Measurements from ENCODE around the gene TSC22D2. TPM values are rescaled to one million over a fixed set of nuclear protein-coding genes. Genes with fewer than 3 reads are reported as not detected.

The TSC22D2 gene
- total and polyA plus RNA-seq, 11 donors = 11.5 to 55.8 (median 22.6) TPM

DNA sequence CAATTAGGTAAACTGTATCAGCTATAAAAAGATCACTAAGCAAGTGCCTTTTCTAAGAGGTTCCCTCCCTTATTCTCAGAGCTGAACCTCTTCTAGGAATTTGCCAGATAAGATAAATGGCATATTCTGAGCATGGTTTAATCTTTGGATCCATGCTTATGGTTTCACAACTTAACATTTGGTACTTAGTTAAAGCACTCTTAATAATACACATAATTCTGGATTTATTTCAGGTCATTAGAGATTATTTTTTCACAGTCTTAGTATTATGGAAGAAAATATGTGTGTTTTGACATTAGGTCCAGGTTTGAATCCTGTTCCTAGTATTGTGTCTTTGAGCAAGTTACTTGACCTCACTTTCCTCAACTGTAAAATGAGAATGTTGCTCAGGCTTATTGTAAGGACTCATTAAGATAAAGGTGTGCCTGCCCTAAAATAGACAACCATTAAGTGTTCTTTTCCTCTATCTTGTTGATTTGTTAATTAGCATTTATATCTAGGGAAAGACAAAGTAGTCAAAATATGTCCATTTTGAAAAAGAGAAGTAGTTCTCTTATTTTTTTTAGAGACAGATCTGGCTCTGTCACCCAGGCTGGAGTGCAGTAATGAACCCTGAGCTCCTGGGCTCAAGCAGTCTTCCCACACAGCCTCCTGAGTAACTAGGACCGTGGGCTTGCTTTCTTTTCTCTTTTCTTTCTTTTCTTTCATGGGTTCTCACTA is 43.4 kb downstream of the TSC22D2 start:
- H3K27ac ChIP-seq = peak overlapping the region in 3 of 12 donors; percentile 4 to 28 (median 16)
- ATAC-seq = peak in 1 of 4 donors; percentile 41
- WGBS, 4 donors = 68 to 82% (median 75%) methylated on average over 1 of the region's 1 CpG

DNA sequence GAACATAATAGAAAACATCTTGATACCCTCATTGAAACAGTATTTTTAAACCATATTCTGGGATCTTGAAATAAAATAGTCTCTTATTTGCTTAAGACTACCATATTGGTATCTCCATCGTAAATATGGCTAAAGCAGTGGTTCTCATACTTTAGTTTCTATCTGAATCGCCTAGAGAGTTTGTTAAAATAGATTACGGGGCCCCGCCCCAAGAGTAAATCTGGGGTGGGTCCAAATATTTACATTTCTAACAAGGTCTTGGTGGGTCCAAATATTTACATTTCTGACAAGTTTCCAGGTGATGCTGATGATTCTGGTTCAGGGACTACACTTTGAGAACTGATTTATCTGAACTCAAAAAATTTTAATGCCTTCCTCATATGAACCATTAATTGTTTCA is 45.3 kb downstream of the TSC22D2 start:
- H3K36me3 ChIP-seq = peaks cover 0 to 15% (median 7%) of the 10 kb centered on the region in 9 donors
- H3K27me3 ChIP-seq = no peaks in the 10 kb centered on the region
- peaks cover 0 to 56% (median 33%) of the 10 kb centered on the region in 12 donors for H3K4me1 ChIP-seq
- no peak overlapping the region for H3K4me3 ChIP-seq
- TF ChIP-seq, protein P1, sequence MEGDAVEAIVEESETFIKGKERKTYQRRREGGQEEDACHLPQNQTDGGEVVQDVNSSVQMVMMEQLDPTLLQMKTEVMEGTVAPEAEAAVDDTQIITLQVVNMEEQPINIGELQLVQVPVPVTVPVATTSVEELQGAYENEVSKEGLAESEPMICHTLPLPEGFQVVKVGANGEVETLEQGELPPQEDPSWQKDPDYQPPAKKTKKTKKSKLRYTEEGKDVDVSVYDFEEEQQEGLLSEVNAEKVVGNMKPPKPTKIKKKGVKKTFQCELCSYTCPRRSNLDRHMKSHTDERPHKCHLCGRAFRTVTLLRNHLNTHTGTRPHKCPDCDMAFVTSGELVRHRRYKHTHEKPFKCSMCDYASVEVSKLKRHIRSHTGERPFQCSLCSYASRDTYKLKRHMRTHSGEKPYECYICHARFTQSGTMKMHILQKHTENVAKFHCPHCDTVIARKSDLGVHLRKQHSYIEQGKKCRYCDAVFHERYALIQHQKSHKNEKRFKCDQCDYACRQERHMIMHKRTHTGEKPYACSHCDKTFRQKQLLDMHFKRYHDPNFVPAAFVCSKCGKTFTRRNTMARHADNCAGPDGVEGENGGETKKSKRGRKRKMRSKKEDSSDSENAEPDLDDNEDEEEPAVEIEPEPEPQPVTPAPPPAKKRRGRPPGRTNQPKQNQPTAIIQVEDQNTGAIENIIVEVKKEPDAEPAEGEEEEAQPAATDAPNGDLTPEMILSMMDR (IDR thresholded peaks at IDR 0.05) = no peak
- no peak for TF ChIP-seq POLR2A (IDR thresholded peaks at IDR 0.05)
- 94 to 98% (median 96%) methylated on average over 4 of the region's 4 CpGs for WGBS, 4 donors
- intact Hi-C loops (cut with DNase I) = loop anchor here in 4 of 10 donors (5.0 kb wide), 2 partner anchors 36 to 41 kb away; no protein-coding TSS in a partner anchor
- DNase-seq (no peak), ATAC-seq (no peak)
- no peaks in the 10 kb centered on the region for H3K9me3 ChIP-seq
- H3K27ac ChIP-seq = no peak overlapping the region

More for the DNA sequence above, 43.4 kb downstream of the TSC22D2 start:
- H3K9me3 ChIP-seq = no peaks in the 10 kb centered on the region
- peaks cover 7 to 73% (median 40%) of the 10 kb centered on the region in 12 donors for H3K4me1 ChIP-seq
- no peak for DNase-seq
- intact Hi-C loops (cut with DNase I) = loop anchor here in 4 of 10 donors (5.0 kb wide), 2 partner anchors 34 to 39 kb away; no protein-coding TSS in a partner anchor
- no peaks in the 10 kb centered on the region for H3K36me3 ChIP-seq
- TF ChIP-seq, protein P1 (IDR thresholded peaks at IDR 0.05) = no peak
- no peak for TF ChIP-seq POLR2A (IDR thresholded peaks at IDR 0.05)
- no peak overlapping the region for H3K4me3 ChIP-seq
- H3K27me3 ChIP-seq = no peaks in the 10 kb centered on the region

DNA sequence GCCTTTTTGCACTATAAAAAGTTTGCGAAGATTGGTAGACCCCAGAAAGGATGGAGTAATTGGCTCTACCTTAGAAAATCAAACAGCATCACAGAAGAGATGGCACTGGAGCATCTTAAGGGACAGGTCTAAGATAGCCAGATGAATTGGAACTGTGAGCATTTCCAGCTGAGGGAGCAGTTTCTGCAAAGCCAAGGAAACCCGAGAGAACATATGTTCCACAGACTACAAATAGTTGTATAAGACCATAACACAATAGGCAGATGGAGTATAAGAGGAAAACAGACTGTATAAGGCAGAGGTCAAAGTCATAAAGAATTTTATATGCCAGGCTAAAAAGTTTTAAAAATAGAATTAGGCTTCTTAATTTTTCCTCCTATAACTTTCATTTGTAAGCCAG is 46.0 kb downstream of the TSC22D2 start:
- no peak for ATAC-seq
- intact Hi-C loops (cut with DNase I) = loop anchor here in 4 of 10 donors (5.0 kb wide), 2 partner anchors 37 to 42 kb away; no protein-coding TSS in a partner anchor
- Histone ChIP-seq H3K27ac (no peak overlapping the region), H3K36me3 (peaks cover 0 to 22% (median 14%) of the 10 kb centered on the region in 9 donors), H3K4me1 (peaks cover 0 to 51% (median 30%) of the 10 kb centered on the region in 12 donors), H3K9me3 (no peaks in the 10 kb centered on the region), H3K27me3 (no peaks in the 10 kb centered on the region), H3K4me3 (no peak overlapping the region)
- no peak for DNase-seq
- WGBS, 4 donors = 77 to 86% (median 83%) methylated on average over 2 of the region's 2 CpGs
- TF ChIP-seq, protein P1 (IDR thresholded peaks at IDR 0.05) = no peak
- TF ChIP-seq POLR2A (IDR thresholded peaks at IDR 0.05) = no peak

DNA sequence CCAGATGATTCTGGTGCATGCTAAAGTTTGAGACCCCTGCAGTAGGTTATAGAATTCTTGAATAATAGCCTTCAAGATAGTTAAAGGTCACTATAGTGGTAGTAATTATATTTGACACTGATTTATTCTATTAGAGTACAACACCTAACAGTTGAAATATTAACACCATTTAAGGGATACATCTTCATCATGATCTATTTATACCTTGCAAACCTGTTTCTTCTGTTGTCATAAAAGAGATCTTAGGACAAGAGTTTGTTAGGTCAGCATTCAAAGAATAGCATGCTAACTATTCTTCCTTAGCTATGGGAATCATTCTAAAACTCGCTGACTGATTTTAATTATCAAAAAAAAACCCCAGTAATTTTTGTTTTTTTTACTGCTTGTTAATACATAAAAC is 46.5 kb downstream of the TSC22D2 start:
- H3K27me3 ChIP-seq = no peaks in the 10 kb centered on the region
- WGBS, 4 donors = 81 to 87% (median 83%) methylated on average over 1 of the region's 1 CpG
- TF ChIP-seq POLR2A (IDR thresholded peaks at IDR 0.05) = no peak
- no peaks in the 10 kb centered on the region for H3K9me3 ChIP-seq
- H3K4me1 ChIP-seq = peaks cover 0 to 47% (median 25%) of the 10 kb centered on the region in 12 donors
- intact Hi-C loops (cut with DNase I) = loop anchor here in 4 of 10 donors (5.0 kb wide), 2 partner anchors 37 to 42 kb away; no protein-coding TSS in a partner anchor
- ATAC-seq (no peak), DNase-seq (no peak)
- H3K36me3 ChIP-seq = peaks cover 0 to 27% (median 19%) of the 10 kb centered on the region in 9 donors
- no peak overlapping the region for H3K27ac ChIP-seq
- no peak overlapping the region for H3K4me3 ChIP-seq
